IMR-90 (cell line): Measurements from ENCODE around the gene MMAB. TPM values are rescaled to one million over a fixed set of nuclear protein-coding genes. Genes with fewer than 3 reads are reported as not detected.
A peak's percentile ranks its signal among the peaks of the same experiment; 100 is the strongest.

Experiments
- ATAC-seq: fragments of 200-7000 bp; cut with Tn5 transposase; 2 replicates; pipeline ENCODE4 v1.9.1; 2020; ENCODE audit warnings: low read depth, mild to moderate bottlenecking, moderate library complexity
- BruUV-seq: library from RNA; stranded (reverse); fragments of 400-500 nt; replicated peaks from 2 replicates; lab custom pipeline; 2021; lab: Mats Ljungman, UMichigan
- CTCF ChIA-PET: fragments of 300-600 bp; formaldehyde crosslinking; extraction: SDS; loops from one replicate; lab custom pipeline; 2021; ENCODE audit warnings: antibody characterized with exemption; lab: Yijun Ruan, JAX
- POLR2A ChIA-PET: fragments of 300-600 bp; sonication (Branson Sonifier 250); formaldehyde crosslinking; loops from one replicate; lab custom pipeline; 2022; ENCODE audit warnings: antibody characterized with exemption; ENCODE audit not compliant: unreplicated experiment; lab: Charles Lee
- DNase-seq: peaks from one replicate; pipeline ENCODE4 v3.0.0; 2013
- H2AFZ ChIP-seq: replicated peaks from 2 replicates; pipeline ENCODE3; 2013; ENCODE audit warnings: low read length, mild to moderate bottlenecking; ENCODE audit not compliant: poor library complexity
- H2AK5ac ChIP-seq: 2 replicates; pipeline ENCODE4 v1.6.1; 2013; ENCODE audit warnings: low read depth, low read length, inconsistent platforms
- H2AK9ac ChIP-seq: replicated peaks from 2 replicates; pipeline ENCODE3; 2013; ENCODE audit warnings: mild to moderate bottlenecking, low read depth, low read length, moderate library complexity; ENCODE audit not compliant: poor library complexity
- H2BK120ac ChIP-seq: 2 replicates; pipeline ENCODE4 v1.6.1; 2013; ENCODE audit warnings: low read depth, low read length, inconsistent platforms
- H2BK15ac ChIP-seq: 3 replicates; pipeline ENCODE4 v1.6.1; 2013; ENCODE audit warnings: low read depth, low read length, inconsistent platforms
- H2BK20ac ChIP-seq: 2 replicates; pipeline ENCODE4 v1.6.1; 2013; ENCODE audit warnings: low read depth, mild to moderate bottlenecking, inconsistent platforms, low read length, moderate library complexity
- H2BK5ac ChIP-seq: 2 replicates; pipeline ENCODE4 v1.6.1; 2013; ENCODE audit warnings: mild to moderate bottlenecking, low read depth, low read length, inconsistent platforms; ENCODE audit not compliant: poor library complexity, severe bottlenecking
- H3K14ac ChIP-seq: replicated peaks from 2 replicates; pipeline ENCODE4 v1.6.1; 2013; ENCODE audit warnings: low read depth, low read length, inconsistent platforms
- H3K18ac ChIP-seq: 2 replicates; pipeline ENCODE4 v1.6.1; 2013; ENCODE audit warnings: low read depth, low read length, control low read depth
- H3K23ac ChIP-seq: 2 replicates; pipeline ENCODE4 v1.6.1; 2013; ENCODE audit warnings: low read depth, low read length, inconsistent platforms
- H3K27ac ChIP-seq: 2 replicates; pipeline ENCODE4 v1.5.1; 2013; ENCODE audit warnings: mild to moderate bottlenecking, control low read depth, low read length; ENCODE audit not compliant: insufficient read depth
- H3K27me3 ChIP-seq: 2 replicates; pipeline ENCODE4 v1.6.1; 2013; ENCODE audit warnings: low read length; ENCODE audit not compliant: control insufficient read depth, insufficient read depth
- H3K36me3 ChIP-seq: 2 replicates; pipeline ENCODE4 v1.6.1; 2013; ENCODE audit warnings: low read length, mixed read lengths; ENCODE audit not compliant: control insufficient read depth, insufficient read depth
- H3K4ac ChIP-seq: 2 replicates; pipeline ENCODE4 v1.6.1; 2013; ENCODE audit warnings: low read depth, low read length, inconsistent platforms
- H3K4me1 ChIP-seq: 2 replicates; pipeline ENCODE4 v1.6.1; 2013; ENCODE audit warnings: low read length, mixed read lengths; ENCODE audit not compliant: control insufficient read depth, insufficient read depth
- H3K4me2 ChIP-seq: 2 replicates; pipeline ENCODE4 v1.6.1; 2013; ENCODE audit warnings: low read depth, mild to moderate bottlenecking, control low read depth, low read length, moderate library complexity
- H3K4me3 ChIP-seq: 2 replicates; pipeline ENCODE4 v1.5.1; 2013; ENCODE audit warnings: low read depth, mild to moderate bottlenecking, control low read depth, low read length, moderate library complexity; ENCODE audit not compliant: insufficient read depth
- H3K56ac ChIP-seq: 2 replicates; pipeline ENCODE4 v1.6.1; 2013; ENCODE audit warnings: low read length, inconsistent platforms; ENCODE audit not compliant: insufficient read depth; ENCODE audit errors: extremely low read depth
- H3K79me1 ChIP-seq, 2 experiments: 2 replicates each; pipeline ENCODE4 v1.6.1; 2013; ENCODE audit warnings: low read length in 2 of 2, inconsistent platforms in 1 of 2, low read depth in 1 of 2
- H3K9ac ChIP-seq: 2 replicates; pipeline ENCODE4 v1.6.1; 2013; ENCODE audit warnings: low read depth, low read length, control low read depth
- H3K9me1 ChIP-seq: 2 replicates; pipeline ENCODE4 v1.6.1; 2013; ENCODE audit warnings: low read length, inconsistent platforms; ENCODE audit not compliant: insufficient read depth
- H3K9me3 ChIP-seq: 2 replicates; pipeline ENCODE4 v1.6.1; 2013; ENCODE audit warnings: low read length; ENCODE audit not compliant: control insufficient read depth, insufficient read depth
- H4K20me1 ChIP-seq: 2 replicates; pipeline ENCODE4 v1.6.1; 2013; ENCODE audit warnings: low read length, inconsistent platforms; ENCODE audit not compliant: insufficient read depth
- H4K5ac ChIP-seq: 2 replicates; pipeline ENCODE4 v1.6.1; 2013; ENCODE audit warnings: mild to moderate bottlenecking, low read depth, low read length, control low read depth
- H4K8ac ChIP-seq, 2 experiments: 2 replicates each; pipeline ENCODE4 v1.6.1; 2013; ENCODE audit warnings: low read depth in 2 of 2, low read length in 2 of 2, control low read depth in 1 of 2, inconsistent platforms in 1 of 2
- H4K91ac ChIP-seq: 2 replicates; pipeline ENCODE4 v1.6.1; 2013; ENCODE audit warnings: low read depth, low read length, inconsistent platforms; ENCODE audit not compliant: insufficient read depth
- CEBPB ChIP-seq: IDR thresholded peaks from 2 replicates; pipeline ENCODE4 v1.6.1; 2012; ENCODE audit warnings: low read depth, low read length, improper control_type of control experiment
- FOS ChIP-seq: fragments of 150-350 bp; IDR thresholded peaks from 2 replicates; pipeline ENCODE4 v1.6.1; 2016; ENCODE audit warnings: low read depth, low read length
- MAFK ChIP-seq: IDR thresholded peaks from 2 replicates; pipeline ENCODE4 v1.6.1; 2012; ENCODE audit warnings: low read depth, low read length, improper control_type of control experiment
- MXI1 ChIP-seq: IDR thresholded peaks from 2 replicates; pipeline ENCODE4 v1.6.1; 2012; ENCODE audit warnings: low read depth, mild to moderate bottlenecking, low read length, moderate library complexity, borderline replicate concordance
- POLR2A ChIP-seq: IDR thresholded peaks from 2 replicates; pipeline ENCODE4 v1.6.1; 2012; ENCODE audit warnings: mild to moderate bottlenecking, low read depth, low read length
- RAD21 ChIP-seq: IDR thresholded peaks from 2 replicates; pipeline ENCODE4 v1.6.1; 2012; ENCODE audit warnings: low read length, improper control_type of control experiment
- SMC3 ChIP-seq: fragments of 150-350 bp; IDR thresholded peaks from 2 replicates; pipeline ENCODE4 v1.6.1; 2016; ENCODE audit warnings: low read depth, mild to moderate bottlenecking, antibody characterized with exemption, low read length, moderate library complexity
- WGBS, 2 experiments: methylation state at CpG; one replicate each; pipeline versions ENCODE4 v1.1.5 to v1.1.7; 2013; ENCODE audit warnings: missing lambda C conversion rate in 2 of 2; ENCODE audit not compliant: insufficient read length in 1 of 2; ENCODE audit errors: extremely low coverage in 2 of 2; 5-methylcytosine and 5-hydroxymethylcytosine counted together
- dilution Hi-C: fragments of 300-500 bp; cut with HindIII; formaldehyde crosslinking; loops from one replicate; pipeline ENCODE4 v1.14.3; 2018; ENCODE audit warnings: low sequenced_read_pairs; ENCODE audit not compliant: unreplicated experiment
- in situ Hi-C: fragments of 300-500 bp; cut with MboI; formaldehyde crosslinking; loops from 3 replicates; pipeline ENCODE4 v1.14.3; 2019; ENCODE audit warnings: low sequenced_read_pairs, inconsistent platforms, mixed read lengths
- intact Hi-C: fragments of 100-400 bp; cut with micrococcal nuclease; formaldehyde crosslinking; loops from 2 replicates; pipeline ENCODE4 v1.10.0; 2022
- polyA plus RNA-seq, 3 experiments: library from polyadenylated mRNA; depleted of rRNA; stranded (reverse); fragments of >200 nt; gene quantifications; 2 replicates each; pipeline ENCODE4 v1.2.3, GENCODE V29; 2012; ENCODE audit warnings: low replicate concordance in 1 of 3
- total RNA-seq: library from RNA; depleted of rRNA; stranded (reverse); fragments of >200 nt; gene quantifications from 2 replicates; pipeline ENCODE4 v1.2.3, GENCODE V29; 2012
- TF ChIP-seq, protein P1 (sequence below): fragments of 150-350 bp; IDR thresholded peaks from 2 replicates; pipeline ENCODE4 v1.6.1; 2017; ENCODE audit warnings: mild to moderate bottlenecking, antibody characterized with exemption, low read length, low read depth
- TF ChIP-seq, protein P2 (sequence below): conservative IDR thresholded peaks from 2 replicates; pipeline ENCODE4 v1.5.1; 2012; ENCODE audit warnings: mild to moderate bottlenecking, low read depth, low read length, improper control_type of control experiment

Gene MMAB
- total and polyA plus RNA-seq, 2 of the 4 experiments (the other 2 are of a cell fraction): 16.5 to 16.9 TPM

- TF ChIP-seq FOS: 0 out of 2 replicates have a peak, but pooled peaks have one; percentile 14
- TF ChIP-seq, protein P1, sequence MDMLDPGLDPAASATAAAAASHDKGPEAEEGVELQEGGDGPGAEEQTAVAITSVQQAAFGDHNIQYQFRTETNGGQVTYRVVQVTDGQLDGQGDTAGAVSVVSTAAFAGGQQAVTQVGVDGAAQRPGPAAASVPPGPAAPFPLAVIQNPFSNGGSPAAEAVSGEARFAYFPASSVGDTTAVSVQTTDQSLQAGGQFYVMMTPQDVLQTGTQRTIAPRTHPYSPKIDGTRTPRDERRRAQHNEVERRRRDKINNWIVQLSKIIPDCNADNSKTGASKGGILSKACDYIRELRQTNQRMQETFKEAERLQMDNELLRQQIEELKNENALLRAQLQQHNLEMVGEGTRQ: no peak
These were observed 54.3 kb downstream of the MMAB start (continued) for GRCh38 chr12:109518820-109519665.

DNA sequence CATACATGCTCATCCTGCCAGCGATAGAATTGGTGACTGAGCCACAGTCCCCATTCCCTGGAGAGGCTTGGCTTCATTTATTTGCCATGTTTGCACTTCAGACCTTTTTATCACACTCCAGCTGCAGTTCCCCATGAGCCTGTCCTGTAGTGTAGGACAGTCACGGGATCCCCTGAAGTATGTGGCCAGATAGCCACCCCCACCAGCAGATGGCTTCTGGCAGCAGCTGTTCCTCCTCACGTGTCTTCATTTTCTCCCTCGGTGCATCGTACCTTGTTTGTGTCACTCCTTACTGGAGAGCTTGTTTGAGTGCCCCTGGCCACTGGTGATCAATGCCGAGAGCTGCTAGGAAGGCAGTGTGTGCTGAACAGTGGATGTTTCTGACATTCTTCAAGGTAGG is 55.7 kb downstream of the MMAB start:
- POLR2A ChIA-PET: no interaction called here
- CTCF ChIA-PET: interaction anchor here (1.2 kb wide), 1 partner anchor 16 kb away, joined by 3 read pairs; no protein-coding TSS in a partner anchor
- Histone ChIP-seq H3K4me3 (no peak overlapping the region), H3K18ac (no peak overlapping the region), H3K9ac (no peak overlapping the region), H3K4me2 (no peak overlapping the region), H3K23ac (no peak overlapping the region), H4K91ac (no peak overlapping the region), H3K9me3 (no peaks in the 10 kb centered on the region), H3K9me1 (peaks cover 3% of the 10 kb centered on the region), H3K36me3 (peaks cover 58% of the 10 kb centered on the region), H2BK15ac (no peak overlapping the region), H3K56ac (no peak overlapping the region), H4K20me1 (no peaks in the 10 kb centered on the region), H2BK120ac (no peak overlapping the region), H3K4ac (no peak overlapping the region), H2BK20ac (no peak overlapping the region), H2AK9ac (no peak overlapping the region), H3K79me1 (no peaks in the 10 kb centered on the region), H3K27me3 (no peaks in the 10 kb centered on the region), H2AK5ac (no peak overlapping the region), H3K4me1 (peaks cover 7% of the 10 kb centered on the region), H4K5ac (no peak overlapping the region), H2BK5ac (no peak overlapping the region), H3K14ac (no peak overlapping the region), H2AFZ (no peak overlapping the region), H3K27ac (no peak overlapping the region), H4K8ac (no peak overlapping the region)
- ATAC-seq (no peak), DNase-seq (no peak)
- dilution Hi-C loops (no loop called here), intact Hi-C loops (loop anchor here (1.0 to 2.0 kb wide), 4 partner anchors 56 to 327 kb away; partner anchors contain the start of genes MMAB and MVK), in situ Hi-C loops (loop anchor here (5.0 kb wide), 1 partner anchor 255 kb away; no protein-coding TSS in a partner anchor)
- WGBS, 2 experiments: 60% methylated on average over 2 of the region's 6 CpGs; no CpG with 5 or more reads in 1 of the 2 experiments
- BruUV-seq: no TSS peak
- TF ChIP-seq, protein P2, sequence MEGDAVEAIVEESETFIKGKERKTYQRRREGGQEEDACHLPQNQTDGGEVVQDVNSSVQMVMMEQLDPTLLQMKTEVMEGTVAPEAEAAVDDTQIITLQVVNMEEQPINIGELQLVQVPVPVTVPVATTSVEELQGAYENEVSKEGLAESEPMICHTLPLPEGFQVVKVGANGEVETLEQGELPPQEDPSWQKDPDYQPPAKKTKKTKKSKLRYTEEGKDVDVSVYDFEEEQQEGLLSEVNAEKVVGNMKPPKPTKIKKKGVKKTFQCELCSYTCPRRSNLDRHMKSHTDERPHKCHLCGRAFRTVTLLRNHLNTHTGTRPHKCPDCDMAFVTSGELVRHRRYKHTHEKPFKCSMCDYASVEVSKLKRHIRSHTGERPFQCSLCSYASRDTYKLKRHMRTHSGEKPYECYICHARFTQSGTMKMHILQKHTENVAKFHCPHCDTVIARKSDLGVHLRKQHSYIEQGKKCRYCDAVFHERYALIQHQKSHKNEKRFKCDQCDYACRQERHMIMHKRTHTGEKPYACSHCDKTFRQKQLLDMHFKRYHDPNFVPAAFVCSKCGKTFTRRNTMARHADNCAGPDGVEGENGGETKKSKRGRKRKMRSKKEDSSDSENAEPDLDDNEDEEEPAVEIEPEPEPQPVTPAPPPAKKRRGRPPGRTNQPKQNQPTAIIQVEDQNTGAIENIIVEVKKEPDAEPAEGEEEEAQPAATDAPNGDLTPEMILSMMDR: no peak
- TF ChIP-seq MXI1 (no peak), POLR2A (no peak), MAFK (no peak), FOS (no peak), CEBPB (no peak), SMC3 (no peak), RAD21 (no peak)
